HG03103 (cell line): Measurements from ENCODE around the gene OTOP2.

Experiments
- ATAC-seq: cut with Tn5 transposase; IDR thresholded peaks from one replicate; pipeline ENCODE4 v1.9.1; 2021; ENCODE audit warnings: low read depth; ENCODE audit not compliant: unreplicated experiment

OTOP2 gene

DNA sequence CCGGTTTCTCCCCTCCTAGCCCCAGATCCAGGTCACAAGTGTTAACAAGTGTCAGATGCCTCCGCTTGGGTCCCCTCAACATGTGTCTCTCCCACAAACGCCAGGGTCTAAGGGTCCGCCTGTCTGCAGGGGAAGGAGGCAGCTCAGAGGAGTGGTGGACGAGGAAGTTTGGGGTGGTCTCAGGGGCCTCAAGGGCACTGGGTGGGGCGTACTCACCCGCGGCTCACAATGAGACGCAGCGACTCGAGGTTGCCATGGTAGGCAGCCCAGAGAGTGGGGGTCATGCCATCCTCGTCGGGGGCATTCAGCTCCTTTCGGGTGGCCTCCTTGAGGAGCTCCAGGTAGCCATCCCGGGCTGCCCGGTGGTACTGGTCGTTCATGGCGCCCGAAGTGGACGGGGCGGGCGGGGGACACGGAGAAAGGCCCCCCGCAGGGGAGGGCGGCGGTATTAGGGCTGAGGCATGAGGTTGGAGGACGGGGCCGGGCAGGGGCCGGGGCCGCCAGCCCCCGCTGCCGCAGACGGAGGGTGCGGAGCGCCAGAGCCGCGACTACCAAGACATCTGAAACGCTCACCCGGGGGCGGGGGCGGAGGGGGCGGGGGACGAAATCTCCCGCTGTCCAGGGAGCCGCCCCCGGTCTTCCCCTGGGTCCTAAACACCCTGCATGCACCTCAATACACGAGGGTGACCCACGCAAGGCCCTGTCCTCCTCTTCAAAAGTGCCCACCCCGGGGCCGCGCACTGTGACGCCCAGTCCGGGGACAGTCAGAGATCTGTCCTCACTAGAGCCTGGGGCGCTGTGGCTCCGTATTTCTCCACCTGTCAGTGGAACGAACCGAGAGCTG is 1.2 kb upstream of the OTOP2 start, which contains the start of gene USH1G:
Gene USH1G, minus strand, starts transcription at position 562 of the 844 bp plus-strand sequence. Its CDS starts 182 bp downstream, at position 380.
- no peak for ATAC-seq

DNA sequence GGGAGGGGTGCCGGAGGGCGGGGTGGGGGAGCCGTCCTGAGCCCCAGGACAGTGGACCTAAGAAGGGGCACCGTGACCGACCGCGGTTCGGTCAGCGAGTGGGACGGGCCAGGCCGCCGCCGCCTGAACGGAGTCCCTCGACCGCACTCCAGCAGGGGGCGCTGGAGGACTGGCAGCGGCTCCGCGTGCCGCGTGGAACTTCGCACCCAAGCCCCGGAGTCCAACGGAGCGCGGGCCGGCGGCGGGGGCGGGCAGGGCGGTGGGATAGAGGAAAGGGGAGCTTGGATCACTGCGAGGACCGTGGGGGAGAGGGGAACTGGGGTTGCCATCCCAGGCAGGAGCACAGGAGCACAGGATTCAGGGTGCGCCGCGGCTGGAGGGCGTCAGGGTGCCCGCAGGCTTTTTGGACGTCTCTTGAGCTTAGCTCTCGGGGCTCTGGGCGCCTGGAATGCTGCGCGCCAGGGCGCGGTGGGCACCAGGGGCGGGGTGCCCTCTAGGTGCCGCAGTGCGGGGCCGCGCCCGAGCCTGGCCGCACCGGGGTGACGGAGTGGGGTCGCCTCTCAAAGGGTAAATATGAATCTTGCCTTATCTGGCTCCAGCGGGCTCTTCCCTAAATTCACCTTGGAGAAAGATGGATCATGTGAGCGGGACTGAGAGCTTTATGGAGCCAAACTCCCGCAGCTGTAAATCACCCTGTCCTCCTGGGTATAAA is 379 bp upstream of the OTOP2 start:
- no peak for ATAC-seq

DNA sequence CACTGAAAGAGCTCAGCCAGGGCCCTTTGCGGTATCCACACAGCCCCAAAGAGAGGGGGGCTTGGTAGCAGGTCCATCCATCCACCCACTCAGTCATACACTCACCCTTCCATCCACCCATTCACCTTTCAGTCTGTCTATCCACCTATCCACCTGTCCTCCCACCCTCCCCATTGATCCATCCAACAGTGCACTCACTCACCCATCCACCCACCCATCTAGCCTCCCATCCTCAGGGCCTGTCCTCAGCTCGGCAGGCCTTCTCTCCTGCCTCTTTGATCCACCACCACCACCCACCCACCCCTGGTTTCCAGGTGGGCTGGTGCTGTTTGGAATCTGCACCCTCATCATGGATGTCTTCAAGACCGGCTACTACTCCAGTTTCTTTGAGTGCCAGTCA is 1.2 kb downstream of the OTOP2 start:
- ATAC-seq, result no peak

DNA sequence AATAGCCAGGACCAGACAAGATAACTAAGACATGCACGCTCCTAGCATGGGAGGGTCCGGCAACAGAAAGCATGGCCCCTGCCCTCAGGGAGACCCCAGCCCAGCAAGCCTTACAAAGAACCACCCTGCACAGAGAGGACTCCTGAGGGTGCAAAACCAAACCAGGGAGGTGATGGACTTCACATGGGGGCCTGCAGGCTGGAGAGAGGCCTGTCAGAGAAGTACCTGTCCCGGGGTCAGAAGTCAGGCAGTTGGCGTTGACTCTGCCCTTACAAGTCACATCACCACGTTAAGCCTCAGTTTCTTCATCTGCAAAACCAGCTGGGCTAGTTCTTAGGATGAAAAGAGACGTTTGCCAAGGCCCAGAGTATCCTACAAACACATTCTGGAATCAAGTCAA is 4.7 kb downstream of the OTOP2 start:
- no peak for ATAC-seq

DNA sequence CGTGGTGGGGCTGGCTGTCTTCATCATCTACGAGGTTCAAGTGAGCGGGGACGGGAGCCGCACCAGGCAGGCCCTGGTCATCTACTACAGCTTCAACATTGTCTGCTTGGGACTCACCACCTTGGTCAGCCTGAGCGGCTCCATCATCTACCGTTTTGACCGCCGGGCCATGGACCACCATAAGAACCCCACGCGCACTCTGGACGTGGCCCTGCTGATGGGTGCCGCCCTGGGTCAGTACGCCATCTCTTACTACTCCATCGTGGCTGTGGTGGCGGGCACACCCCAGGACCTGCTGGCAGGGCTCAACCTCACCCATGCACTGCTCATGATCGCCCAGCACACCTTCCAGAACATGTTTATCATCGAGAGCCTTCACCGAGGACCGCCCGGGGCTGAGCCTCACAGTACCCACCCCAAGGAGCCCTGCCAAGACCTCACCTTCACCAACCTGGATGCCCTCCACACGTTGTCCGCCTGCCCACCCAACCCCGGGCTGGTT is 6.5 kb downstream of the OTOP2 start:
- no peak for ATAC-seq

DNA sequence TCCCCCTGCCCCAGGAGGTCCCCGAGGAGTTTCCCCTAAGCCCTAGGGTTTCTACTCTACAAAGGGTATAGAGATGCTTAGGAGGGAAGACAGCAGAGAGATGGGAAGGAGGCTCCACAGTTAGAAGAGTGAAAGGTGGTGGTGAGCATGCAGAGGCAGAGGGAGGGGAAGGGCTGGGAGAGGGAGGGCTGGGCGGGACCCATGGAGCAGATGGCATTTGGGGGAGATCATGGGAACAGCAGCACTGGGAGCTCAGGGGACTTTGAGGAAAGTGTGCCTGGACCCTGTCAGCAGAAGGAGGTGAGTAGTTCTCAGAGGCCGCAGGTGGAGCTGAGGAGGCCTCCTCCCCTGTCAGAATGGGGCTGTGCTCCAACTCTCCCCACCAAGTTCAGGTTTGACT is 11.0 kb downstream of the OTOP2 start:
- no peak for ATAC-seq

DNA sequence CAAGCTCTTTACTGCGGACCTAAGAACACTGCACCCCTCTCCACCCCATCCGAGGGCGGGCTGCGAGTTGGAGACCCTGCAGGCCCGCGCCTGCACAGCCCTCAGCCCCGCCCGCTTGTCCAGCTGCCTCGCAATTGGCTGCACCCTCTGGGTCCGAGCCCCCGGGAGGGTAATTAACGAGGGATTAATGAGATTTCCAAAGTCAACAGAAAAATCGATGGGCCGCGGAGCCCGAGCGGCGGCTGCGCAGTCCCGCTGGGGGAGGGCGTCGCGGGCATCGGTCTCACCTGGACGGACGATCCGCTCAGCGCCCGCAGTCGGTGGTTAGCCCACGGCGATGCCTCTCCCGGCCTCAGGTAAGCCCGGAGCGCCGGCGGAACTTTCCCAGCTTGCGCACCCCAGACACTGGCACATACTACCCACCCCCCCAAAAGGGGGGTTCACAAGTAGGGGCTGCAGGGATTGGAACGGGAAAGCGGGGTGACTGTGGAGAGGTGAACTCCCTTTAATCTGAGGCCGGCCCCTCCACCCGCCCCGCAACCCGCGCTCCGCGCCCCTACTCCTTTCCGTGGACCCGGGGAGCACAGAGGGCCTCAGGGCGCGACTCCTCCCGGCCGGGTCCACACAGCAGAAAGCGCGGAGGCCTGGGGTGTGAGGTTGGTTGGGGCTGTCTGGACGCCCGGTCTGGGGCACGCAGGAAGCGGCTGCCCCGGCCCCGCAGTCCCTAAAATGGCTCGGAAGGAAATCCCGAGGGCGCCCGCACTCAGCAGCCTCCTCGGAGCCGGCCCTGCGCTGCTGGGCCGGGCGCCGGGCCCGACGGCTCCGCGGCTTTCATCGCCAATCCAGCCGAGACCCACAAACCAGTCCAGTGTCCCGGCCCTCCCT is 11.8 kb downstream of the OTOP2 start, which contains the start of gene OTOP3:
Gene OTOP3, plus strand, starts transcription at position 314 of the 885 bp plus-strand sequence. Its CDS starts 24 bp downstream, at position 338.
- no peak for ATAC-seq

DNA sequence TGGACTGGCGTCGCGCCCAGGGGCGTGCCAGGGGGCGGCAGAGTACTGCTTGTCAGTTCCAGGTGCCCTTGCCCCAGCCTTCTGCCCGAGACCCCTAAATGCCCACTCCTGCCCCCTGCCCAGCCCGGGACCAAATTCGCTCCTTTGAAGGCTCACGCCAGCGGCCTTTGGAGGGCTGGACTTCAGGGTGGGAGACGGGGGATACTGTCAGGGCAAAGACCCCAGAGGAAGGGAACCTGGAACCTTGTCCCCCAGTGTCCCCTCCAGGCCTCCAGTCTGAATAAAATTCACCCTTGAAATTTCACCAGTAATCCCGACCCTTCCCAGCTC is 12.4 kb downstream of the OTOP2 start:
- no peak for ATAC-seq

DNA sequence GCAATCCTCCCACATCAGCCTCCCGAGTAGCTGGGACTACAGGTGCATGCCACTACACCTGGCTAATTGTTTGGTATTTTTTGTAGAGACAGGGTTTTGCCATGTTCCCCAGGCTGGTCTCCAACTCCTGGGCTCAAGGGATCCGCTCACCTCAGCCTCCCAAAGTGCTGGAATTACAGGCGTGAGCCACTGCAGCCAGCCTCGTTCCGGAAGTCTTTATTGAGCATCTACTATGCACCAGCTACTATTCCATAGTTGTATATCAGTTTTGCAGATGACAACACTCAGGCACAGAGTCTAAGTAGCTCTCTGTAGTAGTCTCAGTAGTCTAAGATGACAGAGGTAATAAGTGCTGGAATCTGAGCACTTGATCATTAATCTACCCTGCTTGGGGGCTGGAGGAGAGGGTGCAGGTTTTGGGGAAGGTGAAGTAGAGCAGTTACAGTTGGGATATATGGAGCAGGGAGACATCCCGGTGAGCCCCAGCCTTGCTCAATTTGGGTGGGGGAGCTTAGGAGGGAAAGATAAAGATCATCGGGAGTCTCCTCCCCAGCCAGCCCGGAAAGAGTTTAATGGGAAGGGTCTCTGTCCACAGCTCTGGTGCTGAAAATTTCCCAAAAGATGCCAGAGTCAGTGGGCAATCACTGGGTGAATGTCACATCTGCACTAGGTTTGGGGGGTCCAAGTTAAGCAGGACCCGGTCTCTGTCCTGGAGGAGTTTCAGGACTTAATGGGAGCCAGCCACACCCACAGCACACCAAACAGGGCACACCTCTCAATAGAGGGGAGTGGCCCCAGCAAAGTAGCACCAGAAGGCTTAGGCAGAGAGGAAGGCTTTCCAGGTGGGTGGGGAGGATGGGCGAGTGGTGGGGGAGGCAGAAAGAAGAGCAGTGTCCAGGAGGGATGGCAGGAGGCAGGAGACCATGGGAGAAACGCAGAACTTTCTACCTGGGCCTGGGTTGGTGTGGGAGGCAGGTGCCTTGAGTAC is 13.3 kb downstream of the OTOP2 start:
- no peak for ATAC-seq

DNA sequence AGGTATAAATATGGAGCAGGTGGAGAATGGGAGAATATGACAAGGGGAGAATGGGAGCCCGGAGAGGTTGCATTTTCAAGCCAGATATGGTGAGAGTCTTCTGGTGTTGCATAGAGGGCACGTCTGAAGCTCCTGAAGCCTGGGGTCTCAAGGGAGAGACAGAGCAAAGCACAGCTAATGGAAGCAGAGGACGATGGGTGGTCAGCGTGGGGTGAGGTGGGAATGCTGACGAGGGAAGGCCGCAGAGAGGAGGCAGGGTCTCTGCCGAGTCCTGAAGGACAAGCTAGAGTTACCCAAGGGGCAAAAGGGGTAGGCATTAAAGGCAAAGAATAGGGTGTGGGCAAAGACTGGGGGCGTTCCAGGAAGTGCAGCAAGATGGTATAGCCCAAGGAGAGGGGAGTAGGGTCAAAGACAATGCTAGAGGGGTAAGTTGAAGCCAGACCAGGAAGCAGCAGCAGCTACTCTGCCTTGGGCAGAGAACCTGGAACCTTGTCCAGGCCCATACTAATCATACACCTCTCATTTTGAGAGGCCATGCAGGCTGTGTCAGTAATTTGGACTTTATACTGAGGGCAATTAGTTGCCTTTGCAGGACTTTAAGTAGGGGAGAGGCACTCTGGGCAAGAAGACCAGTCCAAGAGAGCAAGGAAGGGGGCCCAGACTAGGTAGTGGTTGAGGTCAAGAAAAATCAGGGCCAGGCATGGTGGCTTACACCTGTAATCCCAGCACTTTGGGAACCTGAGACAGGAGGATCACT is 14.3 kb downstream of the OTOP2 start:
- no peak for ATAC-seq

DNA sequence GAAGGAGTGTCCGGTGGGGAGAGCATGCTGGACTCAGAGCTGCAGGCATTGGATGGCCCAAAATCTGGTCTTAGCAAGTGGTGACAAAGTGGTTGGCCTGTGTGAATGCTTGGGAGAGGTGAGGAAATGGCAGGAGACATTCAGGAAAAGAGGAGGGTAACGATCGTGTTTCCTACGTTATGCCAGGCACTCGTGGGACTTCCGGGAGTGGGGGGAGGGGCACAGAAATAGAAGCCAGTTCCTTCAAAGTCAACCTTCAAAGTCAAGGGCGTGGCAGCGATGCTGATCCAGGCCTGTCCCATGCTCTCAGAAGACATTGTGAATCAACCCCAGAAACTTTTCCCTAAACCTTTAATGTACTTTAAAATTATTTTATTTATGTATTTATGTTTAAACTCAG is 15.5 kb downstream of the OTOP2 start:
- ATAC-seq, result no peak

DNA sequence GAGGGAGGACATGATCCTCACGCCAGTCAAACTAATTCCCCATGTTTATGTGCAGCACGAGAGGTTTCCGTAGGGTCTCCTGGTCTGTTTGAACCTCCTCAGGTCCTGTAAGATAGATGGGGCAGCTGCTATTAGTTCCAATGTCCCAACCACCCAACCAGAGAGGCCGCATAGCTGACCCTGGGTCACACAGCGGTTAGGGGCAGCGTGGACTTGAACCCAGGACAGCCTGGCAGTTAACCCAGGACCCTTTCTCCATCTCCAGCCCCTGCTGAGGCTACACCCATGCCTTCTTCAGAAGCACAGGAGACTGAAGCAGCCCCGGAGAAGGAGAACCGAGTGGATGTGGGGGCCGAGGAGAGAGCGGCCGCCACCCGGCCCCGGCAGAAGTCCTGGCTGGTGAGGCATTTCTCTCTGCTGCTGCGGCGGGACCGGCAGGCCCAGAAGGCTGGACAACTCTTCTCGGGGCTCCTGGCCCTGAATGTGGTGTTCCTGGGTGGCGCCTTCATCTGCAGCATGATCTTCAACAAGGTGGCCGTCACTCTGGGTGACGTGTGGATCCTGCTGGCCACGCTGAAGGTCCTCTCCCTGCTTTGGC is 17.2 kb downstream of the OTOP2 start:
- ATAC-seq, result no peak

DNA sequence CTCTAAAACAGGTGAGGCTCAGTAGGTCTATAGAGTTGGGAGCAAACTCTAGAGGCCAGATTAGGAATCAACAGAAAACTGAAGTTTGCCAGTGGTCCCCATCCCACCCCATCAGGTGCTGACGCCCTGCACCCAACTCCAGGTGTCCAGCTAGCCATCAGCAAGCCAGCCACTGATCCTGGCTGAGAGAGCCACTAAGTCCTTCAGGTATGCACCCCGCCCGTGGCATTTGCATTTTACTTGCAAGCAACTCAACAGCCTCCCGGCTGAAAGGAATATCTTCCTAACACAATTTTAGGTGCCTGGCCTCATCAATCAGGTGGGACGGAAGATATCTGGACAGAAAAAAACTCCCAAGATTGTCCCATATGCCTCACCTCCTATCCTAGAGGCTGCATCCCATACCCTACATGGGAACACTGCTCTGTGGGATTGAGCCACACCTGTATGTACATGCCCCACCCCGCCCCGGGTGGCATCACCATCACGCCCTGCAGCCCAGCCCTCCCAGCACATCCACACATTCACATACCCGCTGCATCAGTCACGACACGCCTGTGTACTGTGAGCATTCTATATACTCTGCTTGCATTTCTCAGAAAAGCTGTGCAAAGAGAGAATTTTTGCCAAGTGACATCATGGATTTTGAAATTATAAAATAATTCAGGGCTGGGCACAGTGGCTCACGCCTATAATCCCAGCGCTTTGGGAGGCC is 19.9 kb downstream of the OTOP2 start:
- ATAC-seq, result no peak

DNA sequence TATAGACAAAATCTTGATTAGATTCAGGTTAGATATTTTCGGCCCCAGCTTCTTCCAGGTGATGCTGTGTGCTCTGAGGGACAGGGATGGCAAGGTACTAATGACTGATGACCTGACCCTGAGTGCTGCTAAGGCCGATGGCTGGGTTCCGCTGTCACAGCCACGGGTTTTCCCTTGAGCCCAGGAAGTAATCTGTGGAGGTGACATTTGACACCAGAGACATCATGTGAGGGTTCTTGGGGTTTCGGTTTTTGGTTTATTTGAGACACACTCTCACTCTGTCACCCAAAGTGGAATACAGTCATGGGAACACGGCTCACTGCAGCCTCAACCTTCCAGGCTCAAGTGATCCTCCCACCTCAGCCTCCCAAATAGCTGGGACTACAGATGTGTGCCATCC is 21.5 kb downstream of the OTOP2 start:
- ATAC-seq, result no peak

DNA sequence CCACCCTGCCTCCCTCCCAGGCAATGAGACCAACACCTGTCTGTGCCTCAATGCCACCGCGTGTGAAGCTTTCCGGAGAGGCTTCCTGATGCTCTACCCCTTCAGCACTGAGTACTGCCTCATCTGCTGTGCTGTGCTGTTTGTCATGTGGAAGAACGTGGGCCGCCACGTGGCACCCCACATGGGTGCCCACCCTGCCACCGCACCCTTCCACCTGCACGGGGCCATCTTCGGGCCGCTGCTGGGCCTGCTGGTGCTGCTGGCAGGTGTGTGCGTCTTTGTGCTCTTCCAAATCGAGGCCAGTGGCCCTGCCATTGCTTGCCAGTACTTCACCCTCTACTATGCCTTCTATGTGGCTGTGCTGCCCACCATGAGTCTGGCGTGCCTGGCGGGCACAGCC is 22.6 kb downstream of the OTOP2 start:
- ATAC-seq, result no peak

DNA sequence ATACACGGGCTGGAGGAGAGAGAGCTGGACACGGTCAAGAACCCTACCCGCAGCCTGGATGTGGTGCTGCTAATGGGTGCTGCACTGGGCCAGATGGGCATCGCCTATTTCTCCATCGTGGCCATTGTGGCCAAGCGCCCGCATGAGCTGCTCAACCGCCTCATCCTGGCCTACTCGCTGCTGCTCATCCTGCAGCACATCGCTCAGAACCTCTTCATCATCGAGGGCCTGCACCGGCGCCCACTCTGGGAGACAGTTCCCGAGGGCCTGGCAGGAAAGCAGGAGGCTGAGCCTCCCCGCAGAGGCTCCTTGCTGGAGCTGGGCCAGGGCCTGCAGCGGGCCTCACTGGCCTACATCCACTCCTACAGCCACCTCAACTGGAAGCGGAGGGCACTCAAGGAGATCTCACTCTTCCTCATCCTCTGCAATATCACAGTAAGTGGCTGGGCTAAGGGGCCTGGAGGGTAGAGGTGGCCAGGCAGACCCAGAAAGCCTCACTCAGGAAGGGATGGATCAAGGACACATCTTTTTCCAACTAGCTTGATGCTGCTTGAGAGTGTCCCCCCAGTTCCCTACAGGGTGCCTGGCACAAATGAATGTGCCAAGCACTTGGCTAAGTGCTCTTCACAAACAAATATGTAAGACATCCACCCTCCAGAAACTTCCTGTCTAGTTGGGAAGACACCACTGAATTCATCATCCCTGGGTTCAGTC is 23.1 kb downstream of the OTOP2 start:
- no peak for ATAC-seq

DNA sequence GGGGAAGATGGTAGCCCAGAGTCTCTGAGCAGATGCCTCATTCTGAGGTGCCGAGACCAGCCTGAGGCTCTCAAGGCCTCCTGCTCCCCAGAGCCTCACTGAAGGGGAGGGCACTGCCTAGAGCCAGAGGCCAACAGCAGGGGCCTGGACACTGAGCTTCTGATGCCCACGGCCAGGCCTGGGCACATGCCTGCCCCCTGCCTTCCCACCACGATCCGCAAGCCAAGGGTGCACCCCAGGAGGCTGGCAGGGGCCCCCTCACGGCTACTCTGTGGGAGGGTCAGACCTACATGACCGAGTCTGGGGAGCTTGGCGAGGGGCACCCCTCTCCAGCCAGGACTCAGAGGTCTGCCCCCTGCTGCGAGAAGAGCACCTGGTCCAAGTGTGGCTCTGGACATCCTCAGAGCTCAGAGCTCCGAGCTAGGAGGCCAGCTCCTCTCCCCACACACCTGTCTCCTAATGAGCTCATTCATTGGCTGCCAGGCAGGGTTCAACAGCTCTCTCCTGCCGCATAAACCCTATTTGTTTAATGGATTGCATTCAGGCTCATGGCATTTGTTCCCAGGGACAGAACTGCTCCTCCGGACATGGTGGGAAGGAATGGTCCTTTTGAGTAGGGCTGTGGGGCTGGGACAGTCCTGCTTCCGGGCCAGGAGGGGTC is 25.5 kb downstream of the OTOP2 start:
- ATAC-seq, result no peak
